GM23338 (cell line): Measurements from ENCODE around the gene DCTPP1. TPM values are rescaled to one million over a fixed set of nuclear protein-coding genes. Genes with fewer than 3 reads are reported as not detected.

Source experiments
- ATAC-seq: fragments of 200-7000 bp; cut with Tn5 transposase; 3 replicates; pipeline ENCODE4 v1.9.1; 2020
- DNase-seq: peaks from one replicate; pipeline ENCODE4 v3.0.0-alpha.2; 2015; ENCODE audit warnings: low spot score
- H2AFZ ChIP-seq: fragments of 200-600 bp; sonication (generic); 2 replicates; pipeline ENCODE4 v1.8.0; 2016; ENCODE audit warnings: antibody characterized with exemption, mild to moderate bottlenecking, moderate library complexity
- H3F3A ChIP-seq: fragments of 200-600 bp; sonication (generic); replicated peaks from 2 replicates; pipeline ENCODE4 v1.8.0; 2017; ENCODE audit warnings: antibody characterized with exemption, mixed run types, low read depth
- H3K27ac ChIP-seq: fragments of 200-600 bp; sonication (generic); 2 replicates; pipeline ENCODE4 v1.6.1; 2016; ENCODE audit warnings: low read depth
- H3K27me3 ChIP-seq: fragments of 200-600 bp; sonication (generic); 2 replicates; pipeline ENCODE4 v1.8.0; 2016; ENCODE audit warnings: mild to moderate bottlenecking, mixed run types, moderate library complexity; ENCODE audit not compliant: insufficient read depth
- H3K36me3 ChIP-seq: fragments of 200-600 bp; sonication (generic); 2 replicates; pipeline ENCODE4 v1.8.0; 2016; ENCODE audit warnings: mild to moderate bottlenecking; ENCODE audit not compliant: insufficient read depth
- H3K4me1 ChIP-seq: fragments of 200-600 bp; sonication (generic); 2 replicates; pipeline ENCODE4 v1.8.0; 2016; ENCODE audit warnings: mild to moderate bottlenecking, moderate library complexity; ENCODE audit not compliant: insufficient read depth
- H3K4me2 ChIP-seq: fragments of 200-600 bp; sonication (generic); 2 replicates; pipeline ENCODE4 v1.7.1; 2017; ENCODE audit warnings: mixed run types
- H3K4me3 ChIP-seq: fragments of 200-600 bp; sonication (generic); 2 replicates; pipeline ENCODE4 v1.6.1; 2016; ENCODE audit warnings: mixed run types
- H3K79me2 ChIP-seq: fragments of 200-600 bp; sonication (generic); replicated peaks from 2 replicates; pipeline ENCODE4 v1.8.0; 2017; ENCODE audit warnings: mild to moderate bottlenecking; ENCODE audit not compliant: insufficient read depth
- H3K9me2 ChIP-seq: fragments of 200-600 bp; sonication (generic); 2 replicates; pipeline ENCODE4 v1.8.0; 2017; ENCODE audit not compliant: insufficient read depth
- H4K20me1 ChIP-seq: fragments of 200-600 bp; sonication (generic); replicated peaks from 2 replicates; pipeline ENCODE4 v1.8.0; 2017; ENCODE audit warnings: mild to moderate bottlenecking; ENCODE audit not compliant: insufficient read depth
- H3K27ac Mint-ChIP-seq: 2 replicates; pipeline ENCODE4 v1.8.0; 2020; ENCODE audit warnings: inconsistent platforms, mild to moderate bottlenecking, moderate library complexity, mixed read lengths
- H3K27me3 Mint-ChIP-seq: 3 replicates; pipeline ENCODE4 v1.8.0; 2022; ENCODE audit warnings: low read depth, mild to moderate bottlenecking, moderate library complexity, mixed read lengths, inconsistent platforms; ENCODE audit not compliant: insufficient read depth, poor library complexity
- H3K36me3 Mint-ChIP-seq: 3 replicates; pipeline ENCODE4 v1.8.0; 2021; ENCODE audit warnings: low read depth, mild to moderate bottlenecking, inconsistent platforms, moderate library complexity, mixed read lengths
- H3K4me1 Mint-ChIP-seq: 3 replicates; pipeline ENCODE4 v1.8.0; 2020; ENCODE audit warnings: mild to moderate bottlenecking, inconsistent platforms, mixed read lengths
- H3K4me3 Mint-ChIP-seq: 3 replicates; pipeline ENCODE4 v1.8.0; 2021; ENCODE audit warnings: moderate library complexity, mild to moderate bottlenecking, inconsistent platforms, mixed read lengths
- H3K9me3 Mint-ChIP-seq: 3 replicates; pipeline ENCODE4 v1.8.0; 2020; ENCODE audit warnings: moderate library complexity, mild to moderate bottlenecking, inconsistent platforms, mixed read lengths
- EZH2 ChIP-seq: fragments of 200-600 bp; sonication (generic); IDR thresholded peaks from one replicate; pipeline ENCODE4 v1.8.0; 2017; ENCODE audit warnings: antibody characterized with exemption, mild to moderate bottlenecking, low read depth; ENCODE audit not compliant: unreplicated experiment
- EZH2phosphoT487 ChIP-seq: fragments of 200-600 bp; sonication (generic); IDR thresholded peaks from one replicate; pipeline ENCODE4 v1.8.1; 2018; ENCODE audit warnings: antibody characterized with exemption; ENCODE audit not compliant: unreplicated experiment
- JUNB ChIP-seq: IDR thresholded peaks from one replicate; pipeline ENCODE4 v1.6.1; 2016; ENCODE audit warnings: antibody characterized with exemption; ENCODE audit not compliant: unreplicated experiment
- NANOG ChIP-seq: IDR thresholded peaks from 2 replicates; pipeline ENCODE4 v1.6.1; 2016; ENCODE audit warnings: antibody characterized with exemption, borderline replicate concordance
- POLR2AphosphoS5 ChIP-seq: IDR thresholded peaks from 2 replicates; pipeline ENCODE4 v1.6.1; 2016; ENCODE audit warnings: antibody characterized with exemption, low read depth
- STAT1 ChIP-seq: IDR thresholded peaks from one replicate; pipeline ENCODE4 v1.6.1; 2016; ENCODE audit warnings: antibody characterized with exemption; ENCODE audit not compliant: unreplicated experiment
- ZNF114 ChIP-seq: fragments of 250-450 bp; sonication (Bioruptor Pico); IDR thresholded peaks from 2 replicates; pipeline ENCODE4 v1.5.0; 2020; ENCODE audit warnings: mild to moderate bottlenecking, moderate library complexity
- ZNF331 ChIP-seq: fragments of 250-450 bp; sonication (Bioruptor Pico); IDR thresholded peaks from 2 replicates; pipeline ENCODE4 v1.5.0; 2020; ENCODE audit warnings: low read depth, mild to moderate bottlenecking, moderate library complexity
- polyA plus RNA-seq: library from polyadenylated mRNA; unstranded; fragments of >200 nt; fragmentation: Nextera tagmentation; extraction: Ambion mirVana; gene quantifications from 2 replicates; pipeline ENCODE4 v1.2.1, GENCODE V29; 2016
- total RNA-seq: library from RNA; depleted of rRNA; stranded (reverse); fragments of >200 nt; shearing (Covaris generic); gene quantifications from 2 replicates; pipeline ENCODE4 v1.2.3, GENCODE V29; 2014
- TF ChIP-seq, protein P1 (sequence below): IDR thresholded peaks from 2 replicates; pipeline ENCODE4 v1.6.1; 2016; ENCODE audit warnings: antibody characterized with exemption
- TF ChIP-seq, protein P2 (sequence below): IDR thresholded peaks from one replicate; pipeline ENCODE4 v1.6.1; 2018; ENCODE audit warnings: antibody characterized with exemption; ENCODE audit not compliant: unreplicated experiment
- TF ChIP-seq, protein P3 (sequence below), 2 experiments: fragments of 200-600 bp in 1 of 2; sonication (generic) in 1 of 2; conservative IDR thresholded peaks; 2 replicates each; pipeline versions ENCODE4 v1.5.1 to v1.6.1; 2016 to 2017; ENCODE audit warnings: antibody characterized with exemption in 2 of 2, low read depth in 2 of 2, mild to moderate bottlenecking in 2 of 2, moderate library complexity in 1 of 2
- TF ChIP-seq, protein P4 (sequence below): fragments of 250-450 bp; sonication (Bioruptor Pico); IDR thresholded peaks from 2 replicates; pipeline ENCODE4 v1.5.0; 2020; ENCODE audit warnings: mild to moderate bottlenecking, moderate library complexity

DCTPP1 gene
- total and polyA plus RNA-seq, 2 experiments from 2014 or later: 54.1 to 58.3 TPM

DNA sequence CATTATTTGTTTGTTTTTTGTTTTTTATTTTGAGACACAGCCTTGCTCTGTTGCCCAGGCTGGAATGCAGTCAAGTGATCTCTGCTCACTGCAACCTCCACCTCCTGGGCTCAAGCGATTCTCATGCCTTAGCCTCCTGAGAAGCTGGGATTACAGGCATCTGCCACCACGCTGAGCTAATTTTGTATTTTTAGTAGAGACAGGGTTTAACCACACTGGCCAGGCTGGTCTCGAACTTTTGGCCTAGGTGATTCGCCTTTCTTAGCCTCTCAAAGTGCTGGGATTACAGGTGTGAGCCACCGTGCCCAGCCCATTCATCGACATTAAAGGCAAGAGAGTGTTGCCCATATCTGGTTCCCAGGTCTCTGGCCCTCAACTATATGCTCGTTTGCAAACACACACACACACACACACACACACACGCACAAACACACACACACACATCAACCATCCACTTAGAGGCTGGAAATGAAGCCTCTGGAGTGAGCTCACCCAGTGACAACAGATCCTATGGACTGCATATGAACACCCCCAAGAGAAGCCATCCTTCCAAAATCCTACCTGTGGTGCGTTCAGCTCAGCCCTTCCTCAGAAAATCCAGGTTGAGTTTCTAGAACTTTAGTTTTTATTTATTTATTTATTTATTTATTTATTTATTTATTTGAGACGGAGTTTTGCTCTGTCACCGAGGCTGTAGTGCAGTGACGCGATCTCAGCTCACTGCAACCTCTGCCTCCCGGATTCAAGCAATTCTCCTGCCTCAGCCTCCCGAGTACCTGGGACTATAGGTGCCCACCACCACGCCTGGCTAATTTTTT is 28.1 kb upstream of the DCTPP1 start:
- Histone ChIP-seq H4K20me1 (no peaks in the 10 kb centered on the region), H3K9me2 (no peaks in the 10 kb centered on the region), H3K27ac (no peak overlapping the region), H3F3A (no peaks in the 10 kb centered on the region), H2AFZ (no peak overlapping the region; the same call in 1 of the 2 replicates), H3K36me3 (no peaks in the 10 kb centered on the region), H3K4me1 (no peaks in the 10 kb centered on the region), H3K4me3 (no peak overlapping the region), H3K4me2 (no peak overlapping the region), H3K79me2 (no peaks in the 10 kb centered on the region), H3K27me3 (no peaks in the 10 kb centered on the region)
- no peak overlapping the region for H3K4me3 Mint-ChIP-seq
- TF ChIP-seq STAT1 (no peak), ZNF114 (CRISPR knock-in tag) (no peak), EZH2 (no peak), JUNB (no peak), POLR2AphosphoS5 (no peak), NANOG (no peak), EZH2phosphoT487 (no peak), ZNF331 (CRISPR knock-in tag) (no peak)
- TF ChIP-seq, protein P1, sequence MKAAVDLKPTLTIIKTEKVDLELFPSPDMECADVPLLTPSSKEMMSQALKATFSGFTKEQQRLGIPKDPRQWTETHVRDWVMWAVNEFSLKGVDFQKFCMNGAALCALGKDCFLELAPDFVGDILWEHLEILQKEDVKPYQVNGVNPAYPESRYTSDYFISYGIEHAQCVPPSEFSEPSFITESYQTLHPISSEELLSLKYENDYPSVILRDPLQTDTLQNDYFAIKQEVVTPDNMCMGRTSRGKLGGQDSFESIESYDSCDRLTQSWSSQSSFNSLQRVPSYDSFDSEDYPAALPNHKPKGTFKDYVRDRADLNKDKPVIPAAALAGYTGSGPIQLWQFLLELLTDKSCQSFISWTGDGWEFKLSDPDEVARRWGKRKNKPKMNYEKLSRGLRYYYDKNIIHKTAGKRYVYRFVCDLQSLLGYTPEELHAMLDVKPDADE: no peak
- TF ChIP-seq, protein P2, sequence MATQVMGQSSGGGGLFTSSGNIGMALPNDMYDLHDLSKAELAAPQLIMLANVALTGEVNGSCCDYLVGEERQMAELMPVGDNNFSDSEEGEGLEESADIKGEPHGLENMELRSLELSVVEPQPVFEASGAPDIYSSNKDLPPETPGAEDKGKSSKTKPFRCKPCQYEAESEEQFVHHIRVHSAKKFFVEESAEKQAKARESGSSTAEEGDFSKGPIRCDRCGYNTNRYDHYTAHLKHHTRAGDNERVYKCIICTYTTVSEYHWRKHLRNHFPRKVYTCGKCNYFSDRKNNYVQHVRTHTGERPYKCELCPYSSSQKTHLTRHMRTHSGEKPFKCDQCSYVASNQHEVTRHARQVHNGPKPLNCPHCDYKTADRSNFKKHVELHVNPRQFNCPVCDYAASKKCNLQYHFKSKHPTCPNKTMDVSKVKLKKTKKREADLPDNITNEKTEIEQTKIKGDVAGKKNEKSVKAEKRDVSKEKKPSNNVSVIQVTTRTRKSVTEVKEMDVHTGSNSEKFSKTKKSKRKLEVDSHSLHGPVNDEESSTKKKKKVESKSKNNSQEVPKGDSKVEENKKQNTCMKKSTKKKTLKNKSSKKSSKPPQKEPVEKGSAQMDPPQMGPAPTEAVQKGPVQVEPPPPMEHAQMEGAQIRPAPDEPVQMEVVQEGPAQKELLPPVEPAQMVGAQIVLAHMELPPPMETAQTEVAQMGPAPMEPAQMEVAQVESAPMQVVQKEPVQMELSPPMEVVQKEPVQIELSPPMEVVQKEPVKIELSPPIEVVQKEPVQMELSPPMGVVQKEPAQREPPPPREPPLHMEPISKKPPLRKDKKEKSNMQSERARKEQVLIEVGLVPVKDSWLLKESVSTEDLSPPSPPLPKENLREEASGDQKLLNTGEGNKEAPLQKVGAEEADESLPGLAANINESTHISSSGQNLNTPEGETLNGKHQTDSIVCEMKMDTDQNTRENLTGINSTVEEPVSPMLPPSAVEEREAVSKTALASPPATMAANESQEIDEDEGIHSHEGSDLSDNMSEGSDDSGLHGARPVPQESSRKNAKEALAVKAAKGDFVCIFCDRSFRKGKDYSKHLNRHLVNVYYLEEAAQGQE: no peak
- TF ChIP-seq, protein P3, sequence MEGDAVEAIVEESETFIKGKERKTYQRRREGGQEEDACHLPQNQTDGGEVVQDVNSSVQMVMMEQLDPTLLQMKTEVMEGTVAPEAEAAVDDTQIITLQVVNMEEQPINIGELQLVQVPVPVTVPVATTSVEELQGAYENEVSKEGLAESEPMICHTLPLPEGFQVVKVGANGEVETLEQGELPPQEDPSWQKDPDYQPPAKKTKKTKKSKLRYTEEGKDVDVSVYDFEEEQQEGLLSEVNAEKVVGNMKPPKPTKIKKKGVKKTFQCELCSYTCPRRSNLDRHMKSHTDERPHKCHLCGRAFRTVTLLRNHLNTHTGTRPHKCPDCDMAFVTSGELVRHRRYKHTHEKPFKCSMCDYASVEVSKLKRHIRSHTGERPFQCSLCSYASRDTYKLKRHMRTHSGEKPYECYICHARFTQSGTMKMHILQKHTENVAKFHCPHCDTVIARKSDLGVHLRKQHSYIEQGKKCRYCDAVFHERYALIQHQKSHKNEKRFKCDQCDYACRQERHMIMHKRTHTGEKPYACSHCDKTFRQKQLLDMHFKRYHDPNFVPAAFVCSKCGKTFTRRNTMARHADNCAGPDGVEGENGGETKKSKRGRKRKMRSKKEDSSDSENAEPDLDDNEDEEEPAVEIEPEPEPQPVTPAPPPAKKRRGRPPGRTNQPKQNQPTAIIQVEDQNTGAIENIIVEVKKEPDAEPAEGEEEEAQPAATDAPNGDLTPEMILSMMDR (conservative IDR thresholded peaks at IDR 0.05; ENCODE audit: low read depth in 2 of 2): no peak
- TF ChIP-seq, protein P4, sequence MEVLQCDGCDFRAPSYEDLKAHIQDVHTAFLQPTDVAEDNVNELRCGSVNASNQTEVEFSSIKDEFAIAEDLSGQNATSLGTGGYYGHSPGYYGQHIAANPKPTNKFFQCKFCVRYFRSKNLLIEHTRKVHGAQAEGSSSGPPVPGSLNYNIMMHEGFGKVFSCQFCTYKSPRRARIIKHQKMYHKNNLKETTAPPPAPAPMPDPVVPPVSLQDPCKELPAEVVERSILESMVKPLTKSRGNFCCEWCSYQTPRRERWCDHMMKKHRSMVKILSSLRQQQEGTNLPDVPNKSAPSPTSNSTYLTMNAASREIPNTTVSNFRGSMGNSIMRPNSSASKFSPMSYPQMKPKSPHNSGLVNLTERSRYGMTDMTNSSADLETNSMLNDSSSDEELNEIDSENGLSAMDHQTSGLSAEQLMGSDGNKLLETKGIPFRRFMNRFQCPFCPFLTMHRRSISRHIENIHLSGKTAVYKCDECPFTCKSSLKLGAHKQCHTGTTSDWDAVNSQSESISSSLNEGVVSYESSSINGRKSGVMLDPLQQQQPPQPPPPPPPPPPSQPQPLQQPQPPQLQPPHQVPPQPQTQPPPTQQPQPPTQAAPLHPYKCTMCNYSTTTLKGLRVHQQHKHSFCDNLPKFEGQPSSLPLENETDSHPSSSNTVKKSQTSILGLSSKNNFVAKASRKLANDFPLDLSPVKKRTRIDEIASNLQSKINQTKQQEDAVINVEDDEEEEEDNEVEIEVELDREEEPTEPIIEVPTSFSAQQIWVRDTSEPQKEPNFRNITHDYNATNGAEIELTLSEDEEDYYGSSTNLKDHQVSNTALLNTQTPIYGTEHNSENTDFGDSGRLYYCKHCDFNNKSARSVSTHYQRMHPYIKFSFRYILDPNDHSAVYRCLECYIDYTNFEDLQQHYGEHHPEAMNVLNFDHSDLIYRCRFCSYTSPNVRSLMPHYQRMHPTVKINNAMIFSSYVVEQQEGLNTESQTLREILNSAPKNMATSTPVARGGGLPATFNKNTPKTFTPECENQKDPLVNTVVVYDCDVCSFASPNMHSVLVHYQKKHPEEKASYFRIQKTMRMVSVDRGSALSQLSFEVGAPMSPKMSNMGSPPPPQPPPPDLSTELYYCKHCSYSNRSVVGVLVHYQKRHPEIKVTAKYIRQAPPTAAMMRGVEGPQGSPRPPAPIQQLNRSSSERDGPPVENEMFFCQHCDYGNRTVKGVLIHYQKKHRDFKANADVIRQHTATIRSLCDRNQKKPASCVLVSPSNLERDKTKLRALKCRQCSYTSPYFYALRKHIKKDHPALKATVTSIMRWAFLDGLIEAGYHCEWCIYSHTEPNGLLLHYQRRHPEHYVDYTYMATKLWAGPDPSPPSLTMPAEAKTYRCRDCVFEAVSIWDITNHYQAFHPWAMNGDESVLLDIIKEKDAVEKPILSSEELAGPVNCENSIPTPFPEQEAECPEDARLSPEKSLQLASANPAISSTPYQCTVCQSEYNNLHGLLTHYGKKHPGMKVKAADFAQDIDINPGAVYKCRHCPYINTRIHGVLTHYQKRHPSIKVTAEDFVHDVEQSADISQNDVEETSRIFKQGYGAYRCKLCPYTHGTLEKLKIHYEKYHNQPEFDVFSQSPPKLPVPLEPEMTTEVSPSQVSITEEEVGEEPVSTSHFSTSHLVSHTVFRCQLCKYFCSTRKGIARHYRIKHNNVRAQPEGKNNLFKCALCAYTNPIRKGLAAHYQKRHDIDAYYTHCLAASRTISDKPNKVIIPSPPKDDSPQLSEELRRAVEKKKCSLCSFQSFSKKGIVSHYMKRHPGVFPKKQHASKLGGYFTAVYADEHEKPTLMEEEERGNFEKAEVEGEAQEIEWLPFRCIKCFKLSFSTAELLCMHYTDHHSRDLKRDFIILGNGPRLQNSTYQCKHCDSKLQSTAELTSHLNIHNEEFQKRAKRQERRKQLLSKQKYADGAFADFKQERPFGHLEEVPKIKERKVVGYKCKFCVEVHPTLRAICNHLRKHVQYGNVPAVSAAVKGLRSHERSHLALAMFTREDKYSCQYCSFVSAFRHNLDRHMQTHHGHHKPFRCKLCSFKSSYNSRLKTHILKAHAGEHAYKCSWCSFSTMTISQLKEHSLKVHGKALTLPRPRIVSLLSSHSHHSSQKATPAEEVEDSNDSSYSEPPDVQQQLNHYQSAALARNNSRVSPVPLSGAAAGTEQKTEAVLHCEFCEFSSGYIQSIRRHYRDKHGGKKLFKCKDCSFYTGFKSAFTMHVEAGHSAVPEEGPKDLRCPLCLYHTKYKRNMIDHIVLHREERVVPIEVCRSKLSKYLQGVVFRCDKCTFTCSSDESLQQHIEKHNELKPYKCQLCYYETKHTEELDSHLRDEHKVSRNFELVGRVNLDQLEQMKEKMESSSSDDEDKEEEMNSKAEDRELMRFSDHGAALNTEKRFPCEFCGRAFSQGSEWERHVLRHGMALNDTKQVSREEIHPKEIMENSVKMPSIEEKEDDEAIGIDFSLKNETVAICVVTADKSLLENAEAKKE (CRISPR knock-in tag): no peak
- peaks cover 10% of the 10 kb centered on the region for H3K27me3 Mint-ChIP-seq
- no peaks in the 10 kb centered on the region; the same call in 2 of the 3 replicates for H3K9me3 Mint-ChIP-seq
- H3K36me3 Mint-ChIP-seq: no peaks in the 10 kb centered on the region
- 0 out of 3 replicates have a peak, but pooled peaks cover 5% of the 10 kb centered on the region for H3K4me1 Mint-ChIP-seq
- DNase-seq (no peak), ATAC-seq (no peak)
- no peak overlapping the region for H3K27ac Mint-ChIP-seq
